Endometrial microvascular endothelial cells (primary cell): ENCODE measurements around the gene RNF113B. TPM values are rescaled to one million over a fixed set of nuclear protein-coding genes. Genes with fewer than 3 reads are reported as not detected.

Experiments
- in situ Hi-C: cut with HindIII; loops from 2 replicates; pipeline ENCODE4 v1.10.0; 2017; ENCODE audit warnings: low sequenced_read_pairs, low pct_unique_long_range_greater_than_20kb; ENCODE audit errors: inconsistent ontology term
- total RNA-seq: library from RNA; depleted of rRNA; stranded (reverse); fragments of >200 nt; gene quantifications from one replicate; pipeline ENCODE4 v1.2.3, GENCODE V29; 2015; ENCODE audit errors: inconsistent ontology term

RNF113B gene
- total RNA-seq, 1 donor from 2014 or later, result not detected

GRCh38 chr13:98207416-98207815 lies 30.3 kb upstream of the RNF113B start:
- in situ Hi-C loops, result no loop called here

- in situ Hi-C loops, result no loop called here
Measured at GRCh38 chr13:98206946-98207345, 29.9 kb upstream of the RNF113B start.

- in situ Hi-C loops, result no loop called here
Measured at GRCh38 chr13:98204546-98204945, 27.5 kb upstream of the RNF113B start.

- in situ Hi-C loops, result no loop called here
Measured at GRCh38 chr13:98203646-98204326, 26.7 kb upstream of the RNF113B start.

- in situ Hi-C loops, result no loop called here
Measured at GRCh38 chr13:98201984-98202383, 24.9 kb upstream of the RNF113B start.

GRCh38 chr13:98201189-98201588 lies 24.1 kb upstream of the RNF113B start:
- in situ Hi-C loops, result no loop called here

- in situ Hi-C loops, result no loop called here
Measured at GRCh38 chr13:98200211-98200878, 23.3 kb upstream of the RNF113B start.

- in situ Hi-C loops, result no loop called here
Measured at GRCh38 chr13:98199480-98199879, 22.4 kb upstream of the RNF113B start.

GRCh38 chr13:98198683-98199082 lies 21.6 kb upstream of the RNF113B start:
- in situ Hi-C loops, result no loop called here

GRCh38 chr13:98195054-98195791 lies 18.2 kb upstream of the RNF113B start:
- in situ Hi-C loops, result no loop called here

GRCh38 chr13:98192008-98192407 lies 14.9 kb upstream of the RNF113B start:
- in situ Hi-C loops, result no loop called here

GRCh38 chr13:98190889-98191444 lies 13.9 kb upstream of the RNF113B start:
- in situ Hi-C loops, result no loop called here

GRCh38 chr13:98189841-98190505 lies 12.9 kb upstream of the RNF113B start:
- in situ Hi-C loops, result no loop called here

GRCh38 chr13:98188544-98189166 lies 11.6 kb upstream of the RNF113B start:
- in situ Hi-C loops, result no loop called here

- in situ Hi-C loops, result no loop called here
Measured at GRCh38 chr13:98187965-98188261, 10.8 kb upstream of the RNF113B start.

- in situ Hi-C loops, result no loop called here
Measured at GRCh38 chr13:98187155-98187964, 10.3 kb upstream of the RNF113B start.

- in situ Hi-C loops, result no loop called here
Measured at GRCh38 chr13:98184792-98185191, 7.7 kb upstream of the RNF113B start.

GRCh38 chr13:98182589-98182988 lies 5.5 kb upstream of the RNF113B start:
- in situ Hi-C loops, result no loop called here
